HL-60 (cell line): ENCODE data around the gene ATAD2B.

Experiments
- DNase-seq, 2 experiments: peaks; one replicate each; pipeline ENCODE4 v3.0.0-alpha.2; 2010 to 2020; ENCODE audit warnings: low read depth in 1 of 2, low spot score in 1 of 2
- H3K27ac ChIP-seq: fragments of 250-450 bp; sonication (Bioruptor Pico); replicated peaks from 2 replicates; pipeline ENCODE4 v1.5.1; 2020; ENCODE audit warnings: mild to moderate bottlenecking, moderate library complexity
- H3K27me3 ChIP-seq: fragments of 250-450 bp; sonication (Bioruptor Pico); 2 replicates; pipeline ENCODE4 v1.5.1; 2021; ENCODE audit warnings: mild to moderate bottlenecking, moderate library complexity; ENCODE audit not compliant: insufficient read depth, poor library complexity, severe bottlenecking
- H3K4me3 ChIP-seq: replicated peaks from 2 replicates; pipeline ENCODE4 v1.5.1; 2011; ENCODE audit warnings: mild to moderate bottlenecking, control low read depth, low read length; ENCODE audit not compliant: insufficient read depth
- CTCF ChIP-seq: IDR thresholded peaks from one replicate; pipeline ENCODE4 v1.5.1; 2011; ENCODE audit warnings: low read length, control low read depth, inconsistent platforms; ENCODE audit not compliant: insufficient read depth
- GABPA ChIP-seq: IDR thresholded peaks from 2 replicates; pipeline ENCODE4 v1.6.1; 2012; ENCODE audit warnings: low read depth
- POLR2AphosphoS5 ChIP-seq: IDR thresholded peaks from 2 replicates; pipeline ENCODE4 v1.6.1; 2012; ENCODE audit warnings: low read depth
- REST ChIP-seq: IDR thresholded peaks from 2 replicates; pipeline ENCODE4 v1.6.1; 2012; ENCODE audit warnings: low read depth; ENCODE audit not compliant: insufficient replicate concordance
- SPI1 ChIP-seq: IDR thresholded peaks from 2 replicates; pipeline ENCODE4 v1.6.1; 2012; ENCODE audit warnings: low read depth, mild to moderate bottlenecking, borderline replicate concordance

ATAD2B gene

GRCh38 chr2:23903034-23903433, 23.9 kb downstream of the ATAD2B start:
- no peak for DNase-seq
- H3K4me3 ChIP-seq, result no peak overlapping the region
- H3K27ac ChIP-seq, result no peak overlapping the region
- TF ChIP-seq POLR2AphosphoS5 (no peak), REST (no peak), GABPA (no peak), SPI1 (no peak), CTCF (no peak)
- no peaks in the 10 kb centered on the region for H3K27me3 ChIP-seq

- TF ChIP-seq CTCF (no peak), GABPA (no peak), POLR2AphosphoS5 (no peak), REST (no peak), SPI1 (no peak)
- Histone ChIP-seq H3K27ac (no peak overlapping the region), H3K4me3 (no peak overlapping the region), H3K27me3 (no peaks in the 10 kb centered on the region)
- DNase-seq, result peak; percentile 14 to 28
These were observed 24.7 kb downstream of the ATAD2B start for GRCh38 chr2:23901966-23902846.

GRCh38 chr2:23900541-23901322, 26.2 kb downstream of the ATAD2B start:
- H3K4me3 ChIP-seq, result no peak overlapping the region
- no peak overlapping the region for H3K27ac ChIP-seq
- TF ChIP-seq SPI1 (no peak), GABPA (no peak), REST (no peak), POLR2AphosphoS5 (no peak), CTCF (no peak)
- peak in 1 of 2 experiments; percentile 48 for DNase-seq
- H3K27me3 ChIP-seq, result no peaks in the 10 kb centered on the region
